Uterus (tissue), 2 donors: ENCODE data around the gene GMPPB.

Source experiments
- CTCF ChIP-seq, 4 experiments: fragments of 200-600 bp in 2 of 4; fragments of 450-650 bp in 2 of 4; sonication (generic) in 2 of 4; IDR thresholded peaks; one replicate each; pipeline ENCODE4 v1.5.1; 2016 to 2019; ENCODE audit warnings: antibody characterized with exemption in 4 of 4, mild to moderate bottlenecking in 2 of 4, moderate library complexity in 1 of 4
- POLR2A ChIP-seq, 2 donors: fragments of 450-650 bp; IDR thresholded peaks; one replicate each; pipeline ENCODE4 v1.6.1; 2016; ENCODE audit warnings: antibody characterized with exemption in 2 of 2, mild to moderate bottlenecking in 1 of 2, moderate library complexity in 1 of 2

GRCh38 chr3:49709852-49710251 is 13.9 kb downstream of the GMPPB start:
- TF ChIP-seq POLR2A (IDR thresholded peaks at IDR 0.05) (no peak), CTCF (IDR thresholded peaks at IDR 0.05) (no peak)
